KBM-7 (cell line): ENCODE measurements around the gene CARMIL1.
"Not testable (repeated sequence)": the region's sequence is repeated elsewhere in the genome, so short reads cannot be mapped to it uniquely, and the experiment has no call there.

ENCODE experiments used
- DNase-seq: peaks from one replicate; pipeline ENCODE4 v3.0.0-alpha.2; 2015
- in situ Hi-C: fragments of 300-500 bp; cut with MboI; formaldehyde crosslinking; loops from 2 replicates; pipeline ENCODE4 v1.14.3; 2020; ENCODE audit warnings: low sequenced_read_pairs, low pct_unique_long_range_greater_than_20kb, mixed read lengths

Gene CARMIL1

GRCh38 chr6:25354078-25354932, 75.1 kb downstream of the CARMIL1 start:
- in situ Hi-C loops = no loop called here
- no peak for DNase-seq

- no peak for DNase-seq
- in situ Hi-C loops = no loop called here
Observed at GRCh38 chr6:25359191-25359861, 80.2 kb downstream of the CARMIL1 start.

- in situ Hi-C loops = no loop called here
- DNase-seq = no peak
Observed at GRCh38 chr6:25359891-25360290, 80.7 kb downstream of the CARMIL1 start.

- in situ Hi-C loops = no loop called here
Observed at GRCh38 chr6:25360621-25361020, 81.4 kb downstream of the CARMIL1 start.

GRCh38 chr6:25363427-25363826, 84.3 kb downstream of the CARMIL1 start:
- DNase-seq = peak; percentile 17
- in situ Hi-C loops = no loop called here

More at GRCh38 chr6:25360621-25361020, 81.4 kb downstream of the CARMIL1 start:
- DNase-seq = no peak

- in situ Hi-C loops = no loop called here
- no peak for DNase-seq
Observed at GRCh38 chr6:25365154-25365553, 86.0 kb downstream of the CARMIL1 start.

- in situ Hi-C loops = no loop called here
- DNase-seq = no peak
Observed at GRCh38 chr6:25366903-25367545, 87.8 kb downstream of the CARMIL1 start.

GRCh38 chr6:25369036-25369432, 89.9 kb downstream of the CARMIL1 start:
- no peak for DNase-seq
- in situ Hi-C loops = no loop called here

- in situ Hi-C loops = no loop called here
- DNase-seq = peak; percentile 24
Observed at GRCh38 chr6:25369433-25370177, 90.4 kb downstream of the CARMIL1 start.

GRCh38 chr6:25370178-25371036, 91.2 kb downstream of the CARMIL1 start:
- in situ Hi-C loops = no loop called here
- no peak for DNase-seq

- in situ Hi-C loops = no loop called here
- no peak for DNase-seq
Observed at GRCh38 chr6:25371037-25371347, 91.8 kb downstream of the CARMIL1 start.

- in situ Hi-C loops = no loop called here
- no peak for DNase-seq
Observed at GRCh38 chr6:25375125-25375524, 96.0 kb downstream of the CARMIL1 start.

- in situ Hi-C loops = no loop called here
Observed at GRCh38 chr6:25377664-25378063, 98.5 kb downstream of the CARMIL1 start.

GRCh38 chr6:25381077-25381476, 101.9 kb downstream of the CARMIL1 start:
- DNase-seq = no peak
- in situ Hi-C loops = no loop called here

More at GRCh38 chr6:25377664-25378063, 98.5 kb downstream of the CARMIL1 start:
- no peak for DNase-seq

- DNase-seq, in situ Hi-C loops: not testable (repeated sequence)
Observed at GRCh38 chr6:25382476-25382875, 103.3 kb downstream of the CARMIL1 start.

GRCh38 chr6:25384234-25384633, 105.1 kb downstream of the CARMIL1 start:
- in situ Hi-C loops = no loop called here
- no peak for DNase-seq

GRCh38 chr6:25384967-25385366, 105.8 kb downstream of the CARMIL1 start:
- in situ Hi-C loops = no loop called here
- DNase-seq = no peak

- in situ Hi-C loops = no loop called here
- DNase-seq = no peak
Observed at GRCh38 chr6:25387483-25387882, 108.3 kb downstream of the CARMIL1 start.

GRCh38 chr6:25387911-25388310, 108.7 kb downstream of the CARMIL1 start:
- in situ Hi-C loops = no loop called here
- no peak for DNase-seq
